ENCODE data around the gene RB1. TPM values are rescaled to one million over a fixed set of nuclear protein-coding genes. Genes with fewer than 3 reads are reported as not detected.

The RB1 gene
- polyA plus RNA-seq, 1 donor from 2014 or later = 29.5 TPM

GRCh38 chr13:48377857-48378256 lies 74.3 kb downstream of the RB1 start:
- TF ChIP-seq TAF1 (IDR thresholded peaks at IDR 0.05; ENCODE audit: low read depth) (no peak), SMC3 (conservative IDR thresholded peaks at IDR 0.05; ENCODE audit: poor library complexity) (no peak), EP300 (conservative IDR thresholded peaks at IDR 0.05; ENCODE audit: poor library complexity, severe bottlenecking) (no peak), REST (IDR thresholded peaks at IDR 0.05; ENCODE audit: borderline replicate concordance) (no peak), EZH2 (IDR thresholded peaks at IDR 0.05; ENCODE audit: borderline replicate concordance, insufficient read depth, low read length, poor library complexity, severe bottlenecking) (no peak), MXI1 (conservative IDR thresholded peaks at IDR 0.05; ENCODE audit: poor library complexity, severe bottlenecking) (no peak), CTCF (IDR thresholded peaks at IDR 0.05; ENCODE audit: poor library complexity, severe bottlenecking) (no peak), RAD21 (conservative IDR thresholded peaks at IDR 0.05) (no peak), POLR2AphosphoS5 (IDR thresholded peaks at IDR 0.05) (no peak)

GRCh38 chr13:48380581-48380980 lies 77.0 kb downstream of the RB1 start:
- Histone ChIP-seq H3K27me3 (ENCODE audit: insufficient read depth, low read depth, low read length) (no peaks in the 10 kb centered on the region), H2AFZ (ENCODE audit: low read depth, low read length) (no peak overlapping the region), H3F3A (ENCODE audit: insufficient read depth, low read length, poor library complexity, severe bottlenecking) (no peaks in the 10 kb centered on the region), H3K36me3 (ENCODE audit: insufficient read depth, low read length) (peaks cover 5% of the 10 kb centered on the region), H3K27ac (ENCODE audit: low read length) (no peak overlapping the region), H3K9me2 (ENCODE audit: insufficient read depth, low read length) (no peaks in the 10 kb centered on the region), H4K20me1 (ENCODE audit: insufficient read depth) (no peaks in the 10 kb centered on the region), H3K4me3 (ENCODE audit: low read length) (no peak overlapping the region), H3K4me2 (ENCODE audit: low read length) (no peak overlapping the region), H3K9me3 (ENCODE audit: low read length) (no peaks in the 10 kb centered on the region), H3K9ac (ENCODE audit: low read length) (no peak overlapping the region), H3K79me2 (replicated peaks; ENCODE audit: insufficient read depth, low read length) (no peaks in the 10 kb centered on the region)
- TF ChIP-seq TAF1 (IDR thresholded peaks at IDR 0.05; ENCODE audit: low read depth) (no peak), REST (IDR thresholded peaks at IDR 0.05; ENCODE audit: borderline replicate concordance) (no peak), MXI1 (conservative IDR thresholded peaks at IDR 0.05; ENCODE audit: poor library complexity, severe bottlenecking) (no peak), CTCF (IDR thresholded peaks at IDR 0.05; ENCODE audit: poor library complexity, severe bottlenecking) (no peak), SMC3 (conservative IDR thresholded peaks at IDR 0.05; ENCODE audit: poor library complexity) (no peak), POLR2AphosphoS5 (IDR thresholded peaks at IDR 0.05) (no peak), RAD21 (conservative IDR thresholded peaks at IDR 0.05) (no peak), EP300 (conservative IDR thresholded peaks at IDR 0.05; ENCODE audit: poor library complexity, severe bottlenecking) (no peak), EZH2 (IDR thresholded peaks at IDR 0.05; ENCODE audit: borderline replicate concordance, insufficient read depth, low read length, poor library complexity, severe bottlenecking) (no peak)

More at GRCh38 chr13:48377857-48378256, 74.3 kb downstream of the RB1 start:
- H3F3A ChIP-seq (ENCODE audit: insufficient read depth, low read length, poor library complexity, severe bottlenecking) = no peaks in the 10 kb centered on the region
- no peaks in the 10 kb centered on the region for H3K9me3 ChIP-seq (ENCODE audit: low read length)
- H3K36me3 ChIP-seq (ENCODE audit: insufficient read depth, low read length) = peaks cover 11% of the 10 kb centered on the region
- H3K27me3 ChIP-seq (ENCODE audit: insufficient read depth, low read depth, low read length) = no peaks in the 10 kb centered on the region
- H3K4me3 ChIP-seq (ENCODE audit: low read length) = no peak overlapping the region
- H3K9me2 ChIP-seq (ENCODE audit: insufficient read depth, low read length) = no peaks in the 10 kb centered on the region
- no peak overlapping the region for H3K27ac ChIP-seq (ENCODE audit: low read length)
- H3K9ac ChIP-seq (ENCODE audit: low read length) = no peak overlapping the region
- no peak overlapping the region for H2AFZ ChIP-seq (ENCODE audit: low read depth, low read length)
- H4K20me1 ChIP-seq (ENCODE audit: insufficient read depth) = no peaks in the 10 kb centered on the region
- no peaks in the 10 kb centered on the region for H3K79me2 ChIP-seq (replicated peaks; ENCODE audit: insufficient read depth, low read length)
- no peak overlapping the region for H3K4me2 ChIP-seq (ENCODE audit: low read length)

Data from neural cell (in vitro differentiated cells).